H1 (cell line): ENCODE measurements around the gene CTNNA3. TPM values are rescaled to one million over a fixed set of nuclear protein-coding genes. Genes with fewer than 3 reads are reported as not detected.

Experiments
- CTCF ChIA-PET: fragments of 300-600 bp; sonication (Branson Sonifier 250); formaldehyde crosslinking; loops from one replicate; lab custom pipeline; 2021; ENCODE audit not compliant: partially characterized antibody; lab: Charles Lee
- POLR2A ChIA-PET: fragments of 300-600 bp; sonication (Branson Sonifier 250); formaldehyde crosslinking; loops from one replicate; lab custom pipeline; 2021; ENCODE audit warnings: inconsistent platforms; ENCODE audit not compliant: partially characterized antibody; lab: Charles Lee
- DNase-seq, 2 experiments: peaks; one replicate each; pipeline versions ENCODE4 v3.0.0 to v3.0.0-alpha.2; 2010 to 2022; ENCODE audit warnings: low spot score in 2 of 2, low read depth in 1 of 2, mixed read lengths in 1 of 2
- FAIRE-seq: peaks from 2 replicates; lab custom pipeline; 2011; peaks lifted over from hg19 to GRCh38; lab: Jason Lieb, UNC
- H2AFZ ChIP-seq: 2 replicates; pipeline ENCODE4 v1.8.1; 2012; ENCODE audit warnings: low read length, inconsistent platforms
- H2AK5ac ChIP-seq: 2 replicates; pipeline ENCODE4 v1.6.1; 2013; ENCODE audit warnings: low read depth, low read length
- H2BK120ac ChIP-seq: replicated peaks from 2 replicates; pipeline ENCODE3; 2013; ENCODE audit warnings: low read depth, low read length, inconsistent platforms
- H2BK12ac ChIP-seq: 2 replicates; pipeline ENCODE4 v1.6.1; 2013; ENCODE audit warnings: low read depth, low read length
- H2BK15ac ChIP-seq: 2 replicates; pipeline ENCODE4 v1.6.1; 2013; ENCODE audit warnings: low read length
- H2BK20ac ChIP-seq: 2 replicates; pipeline ENCODE4 v1.6.1; 2013; ENCODE audit warnings: low read length
- H2BK5ac ChIP-seq: 2 replicates; pipeline ENCODE4 v1.6.1; 2013; ENCODE audit warnings: low read depth, low read length
- H3K14ac ChIP-seq: 2 replicates; pipeline ENCODE4 v1.6.1; 2013; ENCODE audit warnings: inconsistent platforms; ENCODE audit not compliant: insufficient read length
- H3K18ac ChIP-seq: 2 replicates; pipeline ENCODE4 v1.6.1; 2013; ENCODE audit warnings: low read length; ENCODE audit errors: extremely low read depth
- H3K23ac ChIP-seq: 2 replicates; pipeline ENCODE4 v1.6.1; 2013; ENCODE audit warnings: inconsistent platforms; ENCODE audit not compliant: insufficient read length
- H3K23me2 ChIP-seq: 2 replicates; pipeline ENCODE4 v1.6.1; 2013; ENCODE audit warnings: low read depth, low read length
- H3K27ac ChIP-seq: 2 replicates; pipeline ENCODE4 v1.6.1; 2011; ENCODE audit warnings: low read depth, low read length, inconsistent platforms
- H3K27me3 ChIP-seq, 4 experiments: replicated peaks in 1 of 4; 1 replicate in 1 of 4; 2 replicates in 3 of 4; pipeline versions ENCODE4 v1.6.1 to v1.8.1; 2011 to 2013; ENCODE audit warnings: low read length in 3 of 4, mild to moderate bottlenecking in 3 of 4, inconsistent platforms in 2 of 4, mixed read lengths in 2 of 4, moderate library complexity in 1 of 4; ENCODE audit not compliant: control insufficient read depth in 3 of 4, insufficient read depth in 3 of 4; ENCODE audit errors: extremely low read depth in 1 of 4
- H3K36me3 ChIP-seq, 4 experiments: 2 replicates each; pipeline versions ENCODE4 v1.6.1 to v1.8.1; 2011 to 2013; ENCODE audit warnings: mild to moderate bottlenecking in 4 of 4, low read length in 3 of 4, moderate library complexity in 2 of 4, control low read depth in 1 of 4, inconsistent platforms in 1 of 4; ENCODE audit not compliant: insufficient read depth in 4 of 4, control insufficient read depth in 2 of 4
- H3K4ac ChIP-seq: replicated peaks from 2 replicates; pipeline ENCODE3; 2013; ENCODE audit warnings: low read length, low read depth, mixed read lengths, inconsistent platforms; ENCODE audit not compliant: insufficient read length
- H3K4me1 ChIP-seq, 4 experiments: replicated peaks in 1 of 4; 1 replicate in 1 of 4; 2 replicates in 3 of 4; pipeline versions ENCODE4 v1.6.1 to v1.8.1; 2011 to 2013; ENCODE audit warnings: low read length in 3 of 4, inconsistent platforms in 2 of 4, mixed read lengths in 1 of 4; ENCODE audit not compliant: insufficient read depth in 4 of 4, control insufficient read depth in 3 of 4
- H3K4me2 ChIP-seq, 2 experiments: 2 replicates each; pipeline versions ENCODE4 v1.6.1 to v1.8.1; 2011 to 2013; ENCODE audit warnings: low read depth in 2 of 2, low read length in 2 of 2, control low read depth in 1 of 2, inconsistent platforms in 1 of 2, mild to moderate bottlenecking in 1 of 2; ENCODE audit not compliant: insufficient read depth in 1 of 2
- H3K4me3 ChIP-seq, 4 experiments: fragments of 200-600, 300-600 bp in 1 of 4; sonication (generic), shearing (Covaris generic), sonication (Bioruptor Twin) in 1 of 4; 2 replicates each; pipeline versions ENCODE4 v1.5.1 to v1.8.1; 2011 to 2016; ENCODE audit warnings: low read length in 4 of 4, low read depth in 3 of 4, control low read depth in 2 of 4, inconsistent platforms in 2 of 4, mild to moderate bottlenecking in 2 of 4, mixed read lengths in 1 of 4, moderate library complexity in 1 of 4; ENCODE audit not compliant: insufficient read depth in 2 of 4; ENCODE audit errors: extremely low read depth in 1 of 4
- H3K56ac ChIP-seq: replicated peaks from 2 replicates; pipeline ENCODE3; 2013; ENCODE audit warnings: low read depth, mild to moderate bottlenecking, mixed read lengths, low read length, inconsistent platforms; ENCODE audit not compliant: insufficient read length
- H3K79me1 ChIP-seq: 2 replicates; pipeline ENCODE4 v1.6.1; 2013; ENCODE audit warnings: low read depth, low read length, control low read depth
- H3K79me2 ChIP-seq, 2 experiments: 2 replicates each; pipeline versions ENCODE4 v1.6.1 to v1.8.1; 2012 to 2013; ENCODE audit warnings: low read length in 2 of 2, mild to moderate bottlenecking in 2 of 2, inconsistent platforms in 1 of 2; ENCODE audit not compliant: insufficient read depth in 2 of 2, control insufficient read depth in 1 of 2
- H3K9ac ChIP-seq, 4 experiments: replicated peaks in 1 of 4; 1 replicate in 1 of 4; 2 replicates in 3 of 4; pipeline versions ENCODE4 v1.6.1 to v1.8.1; 2011 to 2013; ENCODE audit warnings: low read depth in 3 of 4, low read length in 3 of 4, control low read depth in 2 of 4, mild to moderate bottlenecking in 2 of 4, moderate library complexity in 2 of 4, inconsistent platforms in 1 of 4; ENCODE audit errors: extremely low read depth in 1 of 4
- H3K9me3 ChIP-seq, 2 experiments: 2 replicates each; pipeline versions ENCODE4 v1.6.1 to v1.8.1; 2012 to 2013; ENCODE audit warnings: mild to moderate bottlenecking in 2 of 2, moderate library complexity in 2 of 2, control low read depth in 1 of 2, inconsistent platforms in 1 of 2, low read depth in 1 of 2, low read length in 1 of 2, mixed read lengths in 1 of 2; ENCODE audit not compliant: insufficient read depth in 2 of 2
- H4K20me1 ChIP-seq, 2 experiments: replicated peaks in 1 of 2; 2 replicates each; pipeline versions ENCODE3 to v1.8.1; 2011 to 2013; ENCODE audit warnings: inconsistent platforms in 2 of 2, low read length in 2 of 2, mild to moderate bottlenecking in 1 of 2; ENCODE audit not compliant: insufficient read depth in 2 of 2, control insufficient read depth in 1 of 2
- H4K5ac ChIP-seq: 2 replicates; pipeline ENCODE4 v1.6.1; 2013; ENCODE audit warnings: low read length, low read depth, mixed read lengths, inconsistent platforms; ENCODE audit not compliant: insufficient read length
- H4K8ac ChIP-seq: 2 replicates; pipeline ENCODE4 v1.8.0; 2013; ENCODE audit warnings: mild to moderate bottlenecking, moderate library complexity, low read length, inconsistent platforms; ENCODE audit not compliant: insufficient read depth; ENCODE audit errors: extremely low read depth
- H4K91ac ChIP-seq: replicated peaks from 2 replicates; pipeline ENCODE3; 2013; ENCODE audit warnings: low read length, mixed read lengths, inconsistent platforms; ENCODE audit not compliant: insufficient read length
- ASH2L ChIP-seq: fragments of 200-600, 300-600 bp; sonication (generic); IDR thresholded peaks from one replicate; pipeline ENCODE4 v1.7.1; 2017; ENCODE audit warnings: low read length
- ATF3 ChIP-seq: IDR thresholded peaks from 2 replicates; pipeline ENCODE4 v1.6.1; 2011; ENCODE audit warnings: low read depth, mild to moderate bottlenecking, low read length; ENCODE audit not compliant: insufficient read depth
- GTF2F1 ChIP-seq: IDR thresholded peaks from 2 replicates; pipeline ENCODE4 v1.6.1; 2012; ENCODE audit warnings: low read depth, low read length, improper control_type of control experiment, borderline replicate concordance
- HDAC2 ChIP-seq, 2 experiments: fragments of 300-600 bp in 1 of 2; sonication (generic) in 1 of 2; IDR thresholded peaks; 2 replicates each; pipeline ENCODE4 v1.6.1; 2011 to 2012; ENCODE audit warnings: low read depth in 2 of 2, low read length in 2 of 2, mild to moderate bottlenecking in 2 of 2, moderate library complexity in 2 of 2, borderline replicate concordance in 1 of 2, inconsistent platforms in 1 of 2
- SIX5 ChIP-seq: IDR thresholded peaks from 2 replicates; pipeline ENCODE4 v1.6.1; 2011; ENCODE audit warnings: mild to moderate bottlenecking, low read depth, low read length
- WGBS, 2 experiments: shearing (Covaris generic) in 1 of 2; methylation state at CpG; one replicate each; pipeline versions ENCODE4 v1.1.6 to v1.1.7; 2013 to 2015; ENCODE audit warnings: low lambda C conversion rate in 2 of 2, mixed read lengths in 2 of 2, inconsistent platforms in 1 of 2, low coverage in 1 of 2, missing lambda C conversion rate in 1 of 2; ENCODE audit not compliant: insufficient replicate concordance in 2 of 2, insufficient coverage in 1 of 2, insufficient read length in 1 of 2; ENCODE audit errors: extremely low coverage in 1 of 2, missing lambda C conversion rate in 1 of 2; 5-methylcytosine and 5-hydroxymethylcytosine counted together
- polyA plus RNA-seq, 7 experiments: library from polyadenylated mRNA; depleted of rRNA in 3 of 7; stranded (reverse) in 5 of 7; unstranded in 2 of 7; fragments of >200 nt in 5 of 7; fragments of 200-250 nt in 2 of 7; gene quantifications; 1 replicate in 5 of 7; 2 replicates in 1 of 7; 4 replicates in 1 of 7; pipeline versions ENCODE4 v1.2.1 to v1.2.3, GENCODE V29; 2011 to 2013; ENCODE audit warnings: missing spikeins in 2 of 7, mixed read lengths in 2 of 7
- total RNA-seq: library from RNA; stranded (reverse); fragmentation: NEBNext Ultra II Directional; extraction: Animal tissue kit (Norgen Biotek cat#: 25700); gene quantifications from 2 replicates; pipeline ENCODE4 v1.2.1, GENCODE V29; 2021

Gene CTNNA3
- total and polyA plus RNA-seq, 2 of the 8 experiments (the other 6 are each of a cell fraction or from before 2014, with no cell fraction given) = 1.3 to 1.5 TPM

- H2BK15ac ChIP-seq = no peak overlapping the region
- CTCF ChIA-PET = no interaction called here
- TF ChIP-seq HDAC2 (IDR thresholded peaks at IDR 0.05; ENCODE audit: borderline replicate concordance in 1 of 2, low read depth in 2 of 2, low read length in 2 of 2) (no peak), GTF2F1 (no peak), ATF3 (no peak), ASH2L (no peak), SIX5 (no peak)
- TF ChIP-seq, all 59 proteins: peak for 0
- Histone ChIP-seq H3K36me3 (no peaks in the 10 kb centered on the region), H2BK120ac (no peak overlapping the region), H2BK5ac (no peak overlapping the region), H3K4me3 (no peak overlapping the region), H3K14ac (no peak overlapping the region), H3K4me1 (no peaks in the 10 kb centered on the region), H4K20me1 (no peaks in the 10 kb centered on the region), H2AK5ac (no peak overlapping the region), H2BK20ac (no peak overlapping the region), H3K79me2 (no peaks in the 10 kb centered on the region), H2BK12ac (no peak overlapping the region), H3K27ac (no peak overlapping the region), H3K23ac (no peak overlapping the region), H3K9me3 (no peaks in the 10 kb centered on the region), H3K56ac (no peak overlapping the region), H3K27me3 (no peaks in the 10 kb centered on the region), H2AFZ (no peak overlapping the region), H3K4ac (no peak overlapping the region), H4K5ac (no peak overlapping the region), H3K79me1 (no peaks in the 10 kb centered on the region), H4K91ac (no peak overlapping the region), H3K23me2 (no peaks in the 10 kb centered on the region), H3K4me2 (no peak overlapping the region), H3K18ac (no peak overlapping the region), H3K9ac (no peak overlapping the region), H4K8ac (no peak overlapping the region)
- DNase-seq (no peak), FAIRE-seq (no peak)
- POLR2A ChIA-PET = no interaction called here
- 91% methylated on average over 2 of the region's 2 CpGs; no CpG with 5 or more reads in 1 of the 2 experiments for WGBS, 2 experiments
Observed at GRCh38 chr10:66071907-66072306, 1624.1 kb downstream of the CTNNA3 start.
